D721Med (cell line): ENCODE data around the gene JMJD8.
A peak's percentile ranks its signal among the peaks of the same experiment; 100 is the strongest.

Experiments used
- DNase-seq: peaks from one replicate; pipeline ENCODE4 v3.0.0; 2011; ENCODE audit warnings: low spot score; ENCODE audit not compliant: insufficient read length
- FAIRE-seq: peaks from 2 replicates; lab custom pipeline; 2011; peaks lifted over from hg19 to GRCh38; lab: Jason Lieb, UNC
- CTCF ChIP-seq: IDR thresholded peaks from 2 replicates; pipeline ENCODE4 v1.5.1; 2012; ENCODE audit warnings: mild to moderate bottlenecking, control low read depth; ENCODE audit not compliant: insufficient read depth; ENCODE audit errors: missing control alignments

JMJD8 gene

GRCh38 chr16:651844-652243, 32.3 kb downstream of the JMJD8 start:
- no peak for DNase-seq
- no peak for TF ChIP-seq CTCF
- no peak for FAIRE-seq

GRCh38 chr16:649631-650030, 34.5 kb downstream of the JMJD8 start:
- no peak for TF ChIP-seq CTCF
- no peak for DNase-seq
- FAIRE-seq, result no peak

- TF ChIP-seq CTCF, result no peak
- FAIRE-seq (no peak), DNase-seq (peak; percentile 100)
Observed at GRCh38 chr16:648781-649589, 35.1 kb downstream of the JMJD8 start, which contains the start of gene WDR90. Gene WDR90 (plus strand): TSS chr16:649365. CDS start chr16:649417, 52 bp downstream.

- peak; percentile 66 for TF ChIP-seq CTCF
- DNase-seq (peak; percentile 90), FAIRE-seq (no peak)
Observed at GRCh38 chr16:648071-648780, 35.9 kb downstream of the JMJD8 start.

- no peak for TF ChIP-seq CTCF
- FAIRE-seq, result no peak
- no peak for DNase-seq
Observed at GRCh38 chr16:647173-647902, 36.8 kb downstream of the JMJD8 start.

- FAIRE-seq (no peak), DNase-seq (no peak)
- no peak for TF ChIP-seq CTCF
Observed at GRCh38 chr16:646679-647172, 37.4 kb downstream of the JMJD8 start.
